Activated naive CD4-positive, alpha-beta T cell treated with anti-CD3 and anti-CD28 coated beads, Interleukin-2, amount 50 U/mL, for 72 hours (primary cell): Measurements from ENCODE around the gene ANKRD17. TPM values are rescaled to one million over a fixed set of nuclear protein-coding genes. Genes with fewer than 3 reads are reported as not detected.

ENCODE experiments used
- total RNA-seq, 2 donors: library from RNA; stranded (reverse); gene quantifications; one replicate each; pipeline ENCODE4 v1.2.3, GENCODE V29; 2022

The ANKRD17 gene
- total RNA-seq, 2 donors from 2014 or later: 39.1 to 73.9 TPM

Other genes starting within 250 kb of the ANKRD17 start
- gene COX18, start 189.1 kb downstream of the ANKRD17 start, total RNA-seq: 10 to 100 TPM; 25.8 to 27.8 TPM
- not detected for gene ALB, start 145.5 kb upstream of the ANKRD17 start, total RNA-seq
- not detected for gene AFP, start 177.4 kb upstream of the ANKRD17 start, total RNA-seq
- not detected for gene AFM, start 222.9 kb upstream of the ANKRD17 start, total RNA-seq